Islet precursor cell (in vitro differentiated cells): ENCODE data around the gene ZNF226.
"Not testable (repeated sequence)": the region's sequence is repeated elsewhere in the genome, so short reads cannot be mapped to it uniquely, and the experiment has no call there.

Experiments used
- DNase-seq: peaks from one replicate; pipeline ENCODE4 v3.0.0-alpha.2; 2018

Gene ZNF226

DNA sequence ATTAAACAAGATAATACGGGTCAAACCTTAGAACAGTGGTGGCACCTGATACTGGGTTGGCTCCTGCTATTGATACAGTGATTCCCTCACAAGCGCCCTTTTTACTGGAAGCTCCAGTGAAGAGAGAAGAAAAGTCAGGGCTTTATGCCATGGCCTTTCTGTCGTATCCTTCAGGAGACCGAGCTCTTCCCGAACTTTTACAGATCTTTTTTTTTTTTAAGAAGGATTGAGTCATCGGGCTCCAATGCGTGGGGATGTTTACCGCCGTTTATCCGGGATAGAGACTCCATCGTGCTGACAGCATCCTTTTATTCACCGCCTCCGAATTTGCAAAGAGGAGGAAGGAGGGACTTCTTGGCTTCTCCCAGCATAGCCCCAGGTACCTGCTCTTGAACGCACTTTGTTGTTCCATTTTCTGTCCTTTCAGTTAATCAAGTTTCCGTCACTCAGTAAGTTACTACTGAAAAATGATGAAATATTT is 48.0 kb downstream of the ZNF226 start:
- no peak for DNase-seq

DNA sequence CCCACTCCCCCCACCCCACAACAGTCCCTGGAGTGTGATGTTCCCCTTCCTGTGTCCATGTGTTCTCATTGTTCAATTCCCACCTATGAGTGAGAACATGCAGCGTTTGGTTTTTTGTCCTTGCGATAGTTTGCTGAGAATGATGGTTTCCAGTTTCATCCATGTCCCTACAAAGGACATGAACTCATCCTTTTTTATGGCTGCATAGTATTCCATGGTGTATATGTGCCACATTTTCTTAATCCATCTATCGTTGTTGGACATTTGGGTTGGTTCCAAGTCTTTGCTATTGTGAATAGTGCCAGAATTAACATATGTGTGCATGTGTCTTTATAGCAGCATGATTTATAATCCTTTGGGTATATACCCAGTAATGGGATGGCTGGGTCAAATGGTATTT is 55.0 kb downstream of the ZNF226 start:
- not testable (repeated sequence) for DNase-seq

DNA sequence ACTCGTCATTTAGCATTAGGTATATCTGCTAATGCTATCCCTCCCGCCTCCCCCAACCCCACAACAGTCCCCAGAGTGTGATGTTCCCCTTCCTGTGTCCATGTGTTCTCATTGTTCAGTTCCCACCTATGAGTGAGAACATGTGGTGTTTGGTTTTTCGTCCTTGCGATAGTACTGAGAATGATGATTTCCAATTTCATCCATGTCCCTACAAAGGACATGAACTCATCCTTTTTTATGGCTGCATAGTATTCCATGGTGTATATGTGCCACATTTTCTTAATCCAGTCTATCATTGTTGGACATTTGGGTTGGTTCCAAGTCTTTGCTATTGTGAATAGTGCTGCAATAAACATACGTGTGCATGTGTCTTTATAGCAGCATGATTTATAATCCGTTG is 55.9 kb downstream of the ZNF226 start:
- DNase-seq: not testable (repeated sequence)

DNA sequence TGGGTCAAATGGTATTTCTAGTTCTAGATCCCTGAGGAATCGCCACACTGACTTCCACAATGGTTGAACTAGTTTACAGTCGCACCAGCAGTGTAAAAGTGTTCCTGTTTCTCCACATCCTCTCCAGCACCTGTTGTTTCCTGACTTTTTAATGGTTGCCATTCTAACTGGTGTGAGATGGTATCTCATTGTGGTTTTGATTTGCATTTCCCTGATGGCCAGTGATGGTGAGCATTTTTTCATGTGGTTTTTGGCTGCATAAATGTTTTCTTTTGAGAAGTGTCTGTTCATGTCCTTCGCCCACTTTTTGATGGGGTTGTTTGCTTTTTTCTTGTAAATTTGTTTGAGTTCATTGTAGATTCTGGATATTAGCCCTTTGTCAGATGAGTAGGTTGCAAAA is 56.4 kb downstream of the ZNF226 start:
- DNase-seq: not testable (repeated sequence)
